GM19395 (cell line): Measurements from ENCODE around the gene ZNF341.
"Not testable (repeated sequence)": the region's sequence is repeated elsewhere in the genome, so short reads cannot be mapped to it uniquely, and the experiment has no call there.

Experiments used
- ATAC-seq: cut with Tn5 transposase; IDR thresholded peaks from one replicate; pipeline ENCODE4 v1.9.1; 2021; ENCODE audit warnings: mild to moderate bottlenecking, moderate library complexity; ENCODE audit not compliant: unreplicated experiment

ZNF341 gene

DNA sequence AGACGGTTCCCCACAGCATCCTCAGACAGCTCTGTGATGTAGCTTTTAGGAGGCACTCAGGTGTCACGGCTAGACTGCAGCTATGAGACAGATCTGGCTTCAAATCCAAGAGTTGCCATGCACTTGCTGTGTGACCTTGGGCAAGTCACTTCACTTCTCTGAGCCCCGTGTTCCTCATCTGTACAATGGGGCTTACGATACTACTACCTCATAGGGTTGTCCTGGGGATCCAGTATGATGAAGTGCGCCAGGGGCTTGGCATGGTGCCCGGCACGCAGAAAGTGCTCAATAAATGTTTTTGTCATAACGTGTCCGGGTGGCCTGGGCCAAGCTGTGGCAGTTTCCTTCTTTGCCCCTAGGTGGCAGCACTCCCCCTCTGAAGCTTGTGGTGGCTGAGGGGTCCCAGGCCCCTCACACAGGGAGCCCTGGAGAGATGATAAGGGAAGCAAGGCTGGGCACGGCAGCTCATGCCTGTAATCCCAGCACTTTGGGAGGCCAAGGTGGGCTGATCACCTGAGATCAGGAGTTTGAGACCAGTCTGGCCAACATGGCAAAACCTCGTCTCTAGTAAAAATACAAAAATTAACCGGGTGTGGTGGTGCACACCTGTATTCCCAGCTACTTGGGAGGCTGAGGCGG is 60.3 kb downstream of the ZNF341 start:
- ATAC-seq = no peak

DNA sequence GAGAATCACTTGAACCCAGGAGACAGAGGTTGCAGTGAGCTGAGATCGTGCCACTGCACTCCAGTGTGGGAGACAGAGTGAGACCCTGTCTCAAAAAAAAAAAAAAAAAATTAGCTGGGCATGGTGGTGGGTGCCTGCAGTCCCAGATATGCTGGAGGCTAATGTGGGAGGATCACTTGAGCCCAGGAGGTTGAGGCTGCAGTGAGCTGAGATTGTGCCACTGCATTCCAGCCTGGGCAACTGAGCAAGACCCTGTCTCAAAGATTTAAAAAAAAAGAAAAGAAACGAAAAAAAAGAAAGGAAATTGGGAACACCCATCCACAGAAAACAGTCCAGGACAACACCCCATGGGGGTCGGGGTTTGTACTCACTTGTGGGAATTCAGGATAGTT is 60.8 kb downstream of the ZNF341 start:
- not testable (repeated sequence) for ATAC-seq

DNA sequence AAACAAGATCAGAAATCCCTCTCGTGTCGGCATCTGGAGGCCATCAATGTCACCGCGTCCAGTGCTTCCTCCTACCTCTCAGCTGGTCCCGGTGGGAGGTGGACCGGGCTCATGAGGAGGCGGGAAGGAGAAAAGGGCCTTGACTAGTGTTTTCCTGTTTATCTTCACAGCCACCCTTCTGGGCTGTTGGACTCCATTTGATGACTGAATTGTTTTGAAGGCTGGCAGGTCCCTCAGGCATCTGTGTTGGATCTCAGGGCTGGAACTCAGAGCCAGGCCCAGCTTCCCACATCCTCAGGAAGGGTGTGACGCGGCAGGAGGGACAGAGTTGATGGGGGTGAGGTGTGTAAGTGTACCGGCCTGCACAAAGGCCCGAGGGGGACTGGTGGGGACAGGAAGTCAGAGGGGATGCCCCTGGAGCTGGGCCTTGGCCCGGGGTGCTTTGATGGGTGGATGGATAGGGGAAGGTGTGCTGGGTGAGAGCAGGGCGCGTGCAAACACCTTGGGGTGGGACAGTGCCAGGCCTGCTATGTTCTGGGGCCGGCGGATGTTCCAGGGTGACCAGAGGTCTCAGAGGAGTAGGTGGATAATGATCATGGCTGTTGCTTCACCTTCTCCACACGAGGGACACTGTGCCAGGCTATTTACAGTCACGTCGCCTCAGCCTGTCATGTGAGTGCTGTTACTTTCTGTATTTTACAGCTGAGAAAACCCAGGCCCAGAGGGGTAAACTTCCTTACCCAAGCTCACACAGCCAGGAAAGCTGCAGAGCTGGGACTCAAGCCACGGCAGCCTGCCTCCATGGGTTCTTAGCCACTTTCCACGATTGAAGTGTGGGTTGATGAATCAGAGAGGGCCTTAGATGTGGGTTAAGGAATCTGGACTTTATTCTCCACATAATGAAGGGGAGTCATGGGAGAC is 61.5 kb downstream of the ZNF341 start:
- no peak for ATAC-seq

DNA sequence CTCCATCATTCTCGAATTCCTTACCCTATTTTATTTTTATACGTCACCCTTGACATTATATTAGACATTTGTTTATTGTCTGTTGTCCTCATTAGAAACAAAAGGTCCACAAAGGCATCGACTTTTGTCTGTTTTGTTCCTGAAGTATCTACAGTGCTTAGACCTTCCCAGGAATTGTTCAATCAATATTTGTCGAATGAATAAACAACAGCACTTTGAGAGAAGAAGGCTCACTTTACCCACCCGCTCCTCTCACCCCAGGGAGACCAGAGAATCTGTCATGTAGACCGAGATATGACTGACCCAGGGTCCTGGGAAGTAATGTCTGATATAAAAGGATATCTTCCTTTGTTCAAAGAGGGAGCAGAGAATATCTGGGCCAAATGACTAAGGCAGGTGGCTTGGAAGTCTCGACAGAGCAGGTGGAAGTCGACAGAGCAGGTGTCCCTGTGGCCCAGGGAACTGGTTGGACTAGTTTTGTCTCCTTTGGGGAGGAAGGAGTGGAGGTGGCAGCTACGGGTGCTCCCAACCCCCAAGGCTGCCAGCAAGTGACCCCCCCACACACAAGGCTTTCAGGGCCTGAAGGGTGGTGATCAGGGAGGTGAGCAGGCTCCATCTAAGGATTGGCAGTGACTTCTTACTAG is 64.6 kb downstream of the ZNF341 start:
- no peak for ATAC-seq

DNA sequence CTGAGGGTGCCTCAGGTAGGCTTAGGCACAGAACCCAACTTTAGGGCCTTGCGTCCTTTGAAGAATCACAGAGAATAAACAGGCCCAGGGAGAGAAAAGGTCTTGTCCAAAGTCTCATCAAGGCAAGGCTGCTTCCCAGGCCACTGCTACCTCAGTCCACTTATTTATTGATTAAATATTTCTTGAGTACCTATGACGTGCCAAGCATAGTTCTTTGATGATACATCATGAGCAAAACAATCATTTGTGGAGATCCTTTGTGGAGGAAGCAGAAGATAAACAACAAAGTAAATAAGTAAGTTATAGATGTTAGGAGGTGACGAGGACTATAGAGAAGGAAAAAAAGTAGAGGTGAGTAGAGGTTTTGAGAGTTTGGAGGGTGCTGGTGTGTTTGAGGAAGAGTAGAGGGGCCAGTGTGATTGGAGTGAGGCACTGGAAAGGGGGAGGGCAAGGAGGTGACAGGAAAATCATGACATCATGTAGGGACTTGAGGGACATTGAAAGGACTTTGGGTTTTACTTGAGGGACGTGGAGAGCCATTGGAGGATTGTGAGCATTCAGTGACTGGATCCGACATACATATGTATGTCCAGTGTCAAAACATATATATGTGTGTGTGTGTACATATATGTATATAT is 65.2 kb downstream of the ZNF341 start:
- ATAC-seq = no peak

DNA sequence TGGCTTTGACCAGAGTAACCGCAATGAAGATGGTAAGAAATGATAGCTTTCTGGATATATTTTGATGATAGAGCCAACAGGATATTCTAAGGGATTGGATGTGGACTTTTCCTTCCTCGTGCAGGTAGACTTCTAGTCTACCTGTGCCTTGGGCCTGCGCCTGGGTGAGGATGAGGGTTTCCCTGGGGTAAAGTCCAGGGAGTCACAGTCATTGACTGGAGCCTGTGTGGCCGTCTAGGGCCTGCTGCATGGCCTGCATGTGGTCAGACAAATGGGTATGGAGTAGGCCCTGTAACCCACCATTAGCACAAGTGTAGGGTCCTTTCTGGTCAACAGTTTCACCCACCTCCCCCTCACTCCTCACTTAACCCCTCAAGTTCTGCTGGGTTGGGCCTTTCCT is 66.6 kb downstream of the ZNF341 start:
- ATAC-seq = no peak

DNA sequence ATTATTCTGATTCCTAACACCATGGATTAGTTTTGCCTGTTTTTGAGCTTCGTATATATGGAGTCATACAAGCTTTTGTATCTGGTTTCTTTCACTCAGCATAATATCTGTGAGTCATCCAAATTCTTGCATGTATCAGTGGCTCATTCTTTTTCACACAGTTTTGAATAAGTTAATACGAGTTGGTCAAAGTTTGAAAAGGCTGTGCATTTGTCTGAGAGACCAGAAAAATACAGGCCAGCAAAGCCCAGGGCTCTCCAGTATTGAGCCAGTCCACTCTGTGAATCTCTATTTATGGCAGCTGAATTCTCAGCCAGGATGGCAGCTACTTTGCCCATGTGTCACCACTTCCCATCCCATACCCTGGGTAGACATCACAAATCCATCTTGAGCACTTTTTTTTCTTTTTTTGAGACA is 72.1 kb downstream of the ZNF341 start:
- no peak for ATAC-seq

DNA sequence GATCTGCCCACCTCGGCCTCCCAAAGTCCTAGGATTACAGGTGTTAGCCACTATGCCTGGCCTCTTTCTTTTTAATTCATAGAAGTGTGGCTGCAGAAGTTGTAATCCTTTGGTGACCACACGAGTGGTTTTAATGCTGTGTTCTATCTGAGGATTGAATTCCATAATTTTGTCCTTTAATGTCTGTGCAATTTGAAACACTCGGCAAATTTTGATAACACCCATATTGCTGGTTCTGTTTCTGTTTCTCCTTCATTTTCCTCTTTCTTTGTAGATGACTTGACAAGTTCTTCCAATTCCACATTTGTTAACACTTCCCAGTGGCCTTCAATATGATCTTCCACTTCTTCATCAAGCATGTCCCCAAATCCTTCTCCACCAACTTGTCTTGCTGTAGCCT is 76.6 kb downstream of the ZNF341 start:
- ATAC-seq = no peak

DNA sequence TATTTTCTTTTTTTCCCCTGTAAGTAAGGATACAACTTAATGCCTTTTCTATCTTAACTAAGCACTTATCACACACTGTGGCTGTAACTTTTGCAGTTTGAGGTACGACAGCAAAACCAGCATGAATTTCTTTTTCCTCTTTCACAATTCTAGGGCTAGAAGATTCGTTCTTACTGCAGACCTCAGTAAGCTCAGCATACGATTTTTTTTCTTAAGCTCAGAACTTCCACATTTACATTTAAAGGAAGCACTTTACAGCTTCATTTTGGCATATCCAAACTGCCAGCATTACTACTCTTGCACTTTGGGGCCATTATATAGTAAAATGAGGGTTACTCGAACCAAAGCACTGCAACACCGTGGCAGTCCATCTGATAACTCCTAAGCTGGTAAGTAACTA is 78.5 kb downstream of the ZNF341 start:
- ATAC-seq = no peak

DNA sequence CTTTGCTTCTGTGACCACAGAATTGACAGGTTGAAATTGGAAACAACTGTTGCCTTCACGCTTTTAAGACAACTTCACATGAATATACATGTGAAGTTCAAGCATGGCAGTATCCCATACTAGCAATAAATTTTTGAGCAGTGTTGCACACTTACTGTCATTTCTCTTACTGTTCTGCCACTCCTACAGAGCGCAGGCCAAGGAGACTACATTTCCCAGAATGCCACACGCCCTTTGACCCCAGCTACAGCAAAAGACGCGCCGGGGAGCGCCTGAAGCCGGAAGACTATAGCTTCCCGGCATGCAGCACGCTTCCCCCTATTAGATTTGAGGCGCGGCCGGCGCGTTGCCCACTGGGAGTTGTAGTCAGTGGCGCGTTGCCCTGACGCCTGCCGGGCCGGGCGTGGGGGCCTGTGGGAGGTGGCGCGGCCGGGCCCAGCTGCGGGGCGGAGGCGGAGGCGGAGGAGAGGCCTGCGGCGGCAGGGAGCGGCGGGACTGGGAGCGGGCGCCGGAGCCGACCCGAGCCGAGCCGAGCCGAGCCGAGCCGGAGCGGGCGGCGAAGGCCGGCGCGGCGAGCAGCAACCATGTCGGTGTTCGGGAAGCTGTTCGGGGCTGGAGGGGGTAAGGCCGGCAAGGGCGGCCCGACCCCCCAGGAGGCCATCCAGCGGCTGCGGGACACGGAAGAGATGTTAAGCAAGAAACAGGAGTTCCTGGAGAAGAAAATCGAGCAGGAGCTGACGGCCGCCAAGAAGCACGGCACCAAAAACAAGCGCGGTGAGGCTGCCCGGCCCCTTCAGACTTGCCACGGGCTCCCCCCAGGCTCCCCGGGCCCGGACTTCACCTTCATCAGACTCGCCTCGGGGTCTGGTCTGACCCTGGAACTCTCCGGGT is 79.3 kb downstream of the ZNF341 start, which contains the start of gene CHMP4B:
Gene CHMP4B, plus strand, starts transcription at position 464 of the 891 bp plus-strand sequence. Its CDS starts 121 bp downstream, at position 585.
- peak; percentile 90 for ATAC-seq

DNA sequence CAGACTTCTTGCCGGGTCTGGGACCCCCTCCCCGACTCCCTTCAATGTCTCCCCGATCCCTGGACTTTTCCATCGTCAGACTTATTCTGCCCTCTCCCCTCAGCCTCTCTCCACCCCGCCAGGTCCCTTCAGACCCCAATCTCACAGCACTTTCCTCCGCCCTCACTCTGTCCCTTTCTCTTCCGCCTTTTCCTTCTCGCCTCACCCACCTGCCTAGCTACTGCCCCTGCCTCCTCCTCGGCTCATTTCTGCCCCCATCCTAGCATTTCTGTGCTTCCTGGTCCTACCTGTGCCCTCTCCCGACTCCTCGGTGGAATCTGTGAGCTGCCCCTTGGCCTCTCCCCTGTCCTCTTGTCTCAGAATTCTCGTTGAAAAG is 80.0 kb downstream of the ZNF341 start:
- ATAC-seq = peak; percentile 16

DNA sequence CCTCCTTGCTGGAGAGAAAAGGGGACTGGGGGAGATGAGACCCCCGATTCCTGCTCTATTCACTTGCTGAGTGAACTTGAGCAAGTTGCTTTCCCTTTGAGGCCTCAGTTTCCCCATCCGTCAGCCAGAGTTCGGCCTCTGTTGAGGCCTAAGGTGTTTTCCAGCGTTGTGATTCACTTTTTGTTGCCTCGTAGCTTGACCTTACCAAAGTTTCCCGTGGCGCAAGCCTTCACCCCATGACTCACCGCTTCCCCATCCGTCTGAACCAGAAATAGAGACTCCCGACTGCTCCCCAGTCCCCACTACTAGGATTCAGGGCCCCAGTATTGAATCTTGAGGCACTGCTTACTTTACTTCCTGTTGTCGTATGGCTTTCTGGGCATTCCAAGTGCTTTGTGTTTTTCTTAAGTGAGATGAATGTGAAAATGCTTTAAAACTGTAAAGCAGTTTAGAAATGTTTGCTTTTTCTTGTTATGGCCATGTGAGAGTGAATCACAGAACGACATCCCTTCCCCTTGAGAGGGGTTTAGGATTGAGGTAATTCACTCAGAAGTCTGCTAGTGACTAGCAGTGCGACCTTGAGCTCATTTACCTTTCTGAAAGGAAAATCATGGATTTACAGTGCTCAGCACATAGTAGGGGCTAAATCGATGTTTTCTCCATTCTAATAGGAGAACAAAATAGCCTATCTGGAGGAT is 80.5 kb downstream of the ZNF341 start:
- ATAC-seq = no peak

DNA sequence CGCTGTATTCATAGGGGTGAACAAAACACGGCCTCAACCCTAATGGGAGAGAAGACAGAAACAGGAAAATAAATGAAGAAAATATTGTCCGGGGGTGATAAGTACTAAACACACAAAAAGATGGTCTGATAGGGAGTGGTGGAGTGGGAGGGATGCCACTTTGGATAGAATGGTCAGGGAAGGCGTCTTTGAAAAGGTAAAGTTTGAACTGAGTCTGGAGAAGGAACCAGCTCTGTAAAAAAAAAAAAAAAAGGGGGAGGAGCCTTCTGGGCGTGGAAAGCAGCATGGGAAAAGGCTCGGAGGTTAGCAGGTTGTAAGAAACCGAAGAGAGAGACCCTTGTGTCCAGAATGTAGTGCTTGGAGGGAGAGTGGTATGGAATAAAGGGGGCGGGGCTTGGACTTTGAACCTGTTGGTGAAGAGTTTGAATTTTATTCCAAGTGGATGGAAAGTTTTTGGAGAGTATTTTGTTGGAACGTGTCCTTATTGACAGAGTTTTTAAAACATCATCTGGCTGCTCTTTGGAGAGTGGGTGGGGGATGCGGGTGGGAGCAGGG is 81.2 kb downstream of the ZNF341 start:
- ATAC-seq = no peak

DNA sequence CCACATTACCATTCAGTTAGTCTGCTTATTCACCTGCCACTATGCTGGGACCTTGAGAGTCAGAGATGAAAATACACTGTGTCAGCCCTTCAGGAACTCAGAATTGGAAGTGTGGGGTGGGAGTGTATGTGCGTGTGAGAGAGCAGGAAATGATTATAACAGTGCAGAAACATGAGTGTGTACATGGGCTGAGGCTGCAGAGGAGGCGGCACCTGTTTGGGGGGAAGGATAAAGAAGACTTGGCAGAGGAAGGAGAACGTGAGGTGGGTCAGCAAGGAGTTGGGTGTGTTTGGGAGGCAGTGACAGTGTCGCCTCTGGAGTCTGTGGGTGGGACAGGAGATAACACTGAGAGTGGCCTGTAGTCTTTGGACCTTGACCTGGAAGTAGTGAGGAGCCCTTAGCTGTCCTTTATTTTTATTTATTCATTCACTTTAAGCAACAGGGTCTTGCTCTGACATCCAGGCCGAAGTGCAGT is 82.5 kb downstream of the ZNF341 start:
- no peak for ATAC-seq

DNA sequence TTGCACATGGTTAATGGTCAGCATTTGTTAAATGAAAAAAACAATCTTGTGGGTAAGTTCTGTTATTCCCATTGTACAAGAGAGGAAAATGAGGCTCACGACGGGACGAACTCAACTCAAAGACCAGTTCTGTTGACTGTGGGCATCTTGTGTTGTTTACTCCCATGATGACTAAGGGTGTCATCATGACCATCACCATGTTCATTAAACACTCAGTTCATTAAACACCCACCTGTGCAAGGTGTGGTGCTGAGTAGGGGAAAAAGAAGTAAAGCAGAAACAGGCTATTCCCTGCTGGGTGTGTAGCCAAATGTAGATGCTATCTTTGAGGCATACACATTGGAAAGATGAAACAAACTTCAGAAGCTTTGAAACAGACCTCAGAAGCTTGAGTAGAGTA is 83.9 kb downstream of the ZNF341 start:
- no peak for ATAC-seq

DNA sequence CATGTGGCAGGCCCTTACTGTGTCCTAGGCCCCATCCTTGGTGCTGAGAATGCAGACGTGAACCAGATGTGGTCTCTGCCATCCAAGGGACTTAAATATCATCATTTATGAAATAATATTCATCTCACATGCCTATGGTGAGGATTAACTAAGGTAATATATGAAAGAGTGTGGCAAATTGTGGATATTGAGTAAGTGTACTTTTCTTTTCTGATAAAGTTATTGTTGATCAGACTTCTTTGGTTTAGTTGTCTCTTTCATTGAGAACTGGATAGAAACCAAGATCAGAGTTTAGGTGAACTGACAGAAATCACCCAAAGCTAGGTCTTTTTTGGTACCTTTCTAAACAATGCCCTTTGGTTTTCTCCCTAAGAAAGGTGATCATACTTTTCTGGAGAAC is 84.4 kb downstream of the ZNF341 start:
- ATAC-seq = no peak

DNA sequence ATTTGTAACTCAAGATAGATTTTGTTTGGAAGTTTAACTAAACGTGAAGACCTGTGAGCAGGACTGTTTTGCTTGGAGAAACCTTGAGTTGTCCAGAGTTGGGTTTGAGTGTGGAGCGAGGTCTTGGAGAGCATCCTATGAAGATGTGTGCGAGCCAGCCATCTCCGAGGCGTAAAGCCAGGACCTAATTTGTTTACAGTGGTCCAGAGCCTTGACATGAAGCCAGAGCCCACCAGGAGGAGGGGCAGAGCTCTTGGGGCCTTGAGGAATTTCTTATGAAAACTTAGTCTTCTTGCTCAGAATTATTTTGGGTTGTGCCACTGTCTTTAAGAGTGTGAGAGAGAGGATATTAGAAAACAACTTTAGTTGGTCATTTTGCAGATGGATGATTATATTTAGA is 85.6 kb downstream of the ZNF341 start:
- ATAC-seq = no peak

DNA sequence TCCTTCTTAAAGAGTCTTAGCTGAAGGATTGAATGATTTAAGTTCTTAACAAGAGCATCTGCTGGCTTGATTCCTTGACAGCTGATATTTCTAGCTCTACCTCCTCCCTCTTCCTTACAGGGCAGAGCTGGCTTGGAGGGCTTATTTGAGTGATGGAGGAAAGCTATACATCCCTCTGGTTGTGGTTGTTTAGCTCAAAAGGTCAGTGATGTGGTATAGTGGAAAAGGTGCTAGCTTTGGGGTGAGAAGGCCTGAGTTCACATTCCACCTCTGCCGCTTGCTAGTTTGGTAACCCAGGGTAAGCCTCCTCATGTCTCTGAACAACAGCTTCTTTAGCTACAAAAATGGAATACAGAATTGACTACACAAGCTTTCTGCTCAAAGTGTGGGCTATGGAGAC is 87.7 kb downstream of the ZNF341 start:
- no peak for ATAC-seq

DNA sequence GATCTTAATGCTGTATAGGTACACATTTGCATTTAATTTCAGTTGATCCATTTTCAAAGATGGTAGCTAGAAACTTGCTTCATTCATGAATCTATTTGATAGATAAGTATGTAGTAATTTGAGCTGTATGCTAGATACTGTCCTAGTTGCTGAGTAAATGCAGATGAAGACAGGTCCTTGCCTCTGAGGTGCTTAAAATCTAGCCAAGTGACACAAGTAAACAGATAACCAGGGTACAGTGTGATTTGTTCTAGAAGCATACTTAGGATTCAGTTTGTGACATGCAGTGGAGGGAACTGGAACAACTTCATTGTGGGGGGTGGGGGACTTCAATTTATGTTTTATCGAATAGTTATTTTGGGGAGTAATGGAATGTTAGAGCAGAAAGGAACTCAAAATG is 88.6 kb downstream of the ZNF341 start:
- ATAC-seq = no peak
